HS-5 (cell line): ENCODE results near the gene ITPA.
"Not testable (repeated sequence)": the region's sequence is repeated elsewhere in the genome, so short reads cannot be mapped to it uniquely, and the experiment has no call there.

Experiments
- DNase-seq: peaks from one replicate; pipeline ENCODE4 v3.0.0-alpha.2; 2012; ENCODE audit warnings: low read depth

The ITPA gene

DNA sequence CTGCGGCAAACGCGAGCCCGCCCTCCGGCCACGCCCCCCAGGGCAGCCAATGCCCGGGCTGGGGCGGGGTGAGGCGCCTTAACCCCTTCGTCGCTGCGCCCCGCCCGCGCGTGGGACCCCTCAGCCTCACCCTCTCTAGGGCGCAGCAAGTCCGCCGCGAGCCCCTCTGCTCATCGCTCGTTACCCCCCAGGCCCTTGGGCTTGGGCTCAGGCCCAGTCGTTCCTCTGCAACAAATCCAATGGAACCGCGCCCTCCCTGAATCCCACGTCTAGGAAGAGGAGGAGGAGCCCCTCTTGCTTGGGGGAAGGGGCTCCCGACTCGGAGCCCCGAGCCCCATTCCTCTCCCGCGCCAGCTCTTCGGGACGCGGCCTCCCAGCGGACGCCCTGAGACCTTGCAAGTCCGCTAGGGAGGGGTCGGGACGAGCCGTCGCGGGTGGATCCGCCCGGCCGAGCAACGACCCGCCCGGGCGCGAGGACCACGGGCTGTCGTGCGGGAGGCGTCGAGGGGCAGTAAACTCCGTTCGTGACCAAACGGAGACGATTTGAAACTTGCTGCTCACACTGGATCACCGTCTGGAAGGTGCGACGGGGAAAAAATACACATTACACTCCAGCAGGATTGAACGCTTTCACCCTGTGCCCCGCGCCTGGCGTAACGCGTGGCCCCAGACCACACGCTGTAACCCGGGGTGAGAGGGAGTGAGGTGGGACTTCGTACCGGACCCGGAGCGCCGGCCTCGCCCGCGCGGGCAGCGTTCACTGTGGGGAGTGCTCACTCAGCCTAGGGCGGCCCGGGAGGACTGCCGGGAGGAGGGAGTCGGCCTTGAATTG is 35.5 kb upstream of the ITPA start:
- DNase-seq, result no peak

DNA sequence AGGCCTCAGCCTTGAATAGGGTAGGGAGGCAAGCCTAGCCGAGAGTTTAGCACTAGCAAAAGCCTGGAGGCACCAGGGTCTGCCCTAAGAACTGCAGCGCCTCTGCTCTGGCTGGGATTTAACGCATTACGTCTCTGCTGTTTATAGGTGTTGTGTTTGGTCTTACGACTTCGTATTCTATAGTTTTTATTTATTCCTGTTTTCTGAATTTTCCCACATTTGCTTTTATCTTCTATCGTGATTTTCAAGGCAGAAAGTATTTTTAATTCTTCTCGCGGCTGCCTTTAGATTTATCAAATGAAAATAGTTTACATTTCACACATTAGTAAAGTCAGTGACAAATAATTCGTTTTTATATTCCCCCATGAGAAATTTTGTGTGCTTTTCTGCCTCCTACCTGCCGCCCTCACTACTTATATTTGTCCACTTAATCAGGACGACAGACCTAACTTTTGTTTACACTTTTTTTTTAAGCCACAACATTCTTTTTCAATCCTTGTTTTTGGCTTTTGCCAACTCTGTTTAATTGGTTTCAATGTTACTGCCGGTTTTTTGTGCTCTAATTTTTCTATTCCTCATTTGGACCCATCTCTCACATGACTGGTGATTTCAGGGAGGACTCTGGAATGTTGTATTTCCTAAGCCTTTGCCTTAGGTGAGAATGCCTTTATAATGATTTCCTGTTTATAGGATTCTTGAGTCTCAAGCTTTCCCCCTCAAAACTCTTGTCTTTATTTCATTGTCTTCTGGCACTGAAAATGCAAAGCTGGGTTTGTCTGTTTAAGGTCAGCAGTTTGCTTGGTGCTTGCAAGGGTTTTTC is 34.6 kb upstream of the ITPA start:
- no peak for DNase-seq

DNA sequence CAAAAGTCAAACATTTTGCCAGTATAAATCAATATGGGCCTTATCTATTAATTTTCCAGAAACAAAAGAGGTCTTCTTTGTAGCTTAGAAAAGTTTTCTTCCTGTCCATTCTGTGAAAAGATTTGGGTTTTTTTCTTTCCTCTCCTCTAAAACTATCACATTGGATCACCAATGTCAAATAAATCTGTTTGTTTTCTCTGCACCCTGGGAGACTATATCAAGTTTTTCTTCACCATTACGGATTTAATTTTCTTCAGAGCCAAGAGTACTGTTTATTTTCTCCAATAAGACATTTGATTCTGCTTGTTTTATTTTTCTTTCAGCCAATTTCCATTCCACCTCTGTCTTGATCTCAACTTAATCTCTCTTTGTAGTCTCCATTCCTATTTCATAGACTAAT is 34.0 kb upstream of the ITPA start:
- DNase-seq, result no peak

DNA sequence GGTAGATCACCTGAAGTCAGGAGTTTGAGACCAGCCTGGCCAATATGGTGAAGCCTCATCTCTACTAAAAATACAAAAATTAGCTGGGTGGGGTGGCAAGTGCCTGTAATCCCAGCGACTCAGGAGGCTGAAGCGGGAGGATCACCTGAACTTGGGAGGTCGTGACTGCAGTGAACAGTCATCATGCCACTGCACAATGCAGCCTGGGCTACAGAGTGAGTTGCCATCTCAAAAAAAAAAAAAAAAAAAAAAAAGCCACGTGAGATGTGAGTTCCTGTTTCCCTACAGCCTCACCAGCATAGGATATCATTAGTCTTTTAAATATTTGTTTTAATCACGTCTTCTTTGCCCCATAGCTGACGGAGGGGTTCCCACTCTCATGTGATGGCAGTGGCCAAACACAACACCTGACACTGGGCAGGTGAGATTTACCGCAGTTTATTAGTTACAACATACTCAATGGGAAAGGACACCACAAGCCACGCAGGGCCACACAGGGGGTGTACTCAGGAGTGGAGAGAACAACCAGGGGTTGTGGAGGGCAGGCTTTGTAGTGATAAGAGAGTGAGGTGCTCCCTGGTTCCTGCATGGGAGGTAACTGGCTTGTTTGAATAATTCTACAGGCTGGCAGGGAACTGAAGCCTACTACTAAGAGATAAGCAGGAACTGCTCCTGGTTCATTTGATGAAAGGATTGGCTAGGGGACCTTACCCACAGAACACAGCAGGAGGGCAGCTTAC is 31.4 kb upstream of the ITPA start:
- no peak for DNase-seq

DNA sequence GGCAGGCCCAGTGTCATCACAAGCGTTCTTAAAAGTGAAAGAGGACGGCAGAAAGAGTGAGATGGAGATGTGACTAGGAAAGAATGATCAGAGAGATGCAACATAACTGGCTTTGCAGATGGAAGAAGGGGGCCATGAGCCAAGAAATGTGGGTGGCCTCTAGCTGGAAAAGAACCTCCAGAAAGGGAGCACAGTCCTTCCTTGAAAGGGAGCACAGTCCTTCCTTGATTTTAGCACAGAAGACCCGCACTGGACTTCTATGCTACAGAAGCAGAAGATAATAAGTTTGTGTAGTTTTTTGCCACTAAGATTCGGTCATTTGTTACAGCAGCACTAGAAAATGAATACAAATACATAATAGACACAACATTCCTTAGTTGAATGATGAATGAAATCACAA is 29.0 kb upstream of the ITPA start:
- DNase-seq, result no peak

DNA sequence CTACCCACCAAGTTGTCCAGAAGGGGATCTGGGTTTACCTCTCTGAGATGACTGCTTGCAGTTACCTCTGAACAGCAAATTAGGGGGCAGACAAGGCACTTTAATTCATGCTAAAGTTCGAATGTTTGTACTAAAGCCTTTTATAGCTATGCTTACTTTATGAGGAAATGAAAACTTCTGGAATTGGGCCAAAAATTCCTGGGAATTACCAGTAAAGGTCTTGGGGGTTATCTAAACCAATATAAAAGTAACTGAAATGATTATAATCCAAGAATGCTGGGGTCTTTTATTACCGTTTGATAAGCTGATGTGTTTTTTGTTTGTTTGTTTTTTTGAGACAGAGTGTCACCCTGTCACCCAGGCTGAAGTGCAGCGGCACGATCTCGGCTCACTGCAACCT is 28.0 kb upstream of the ITPA start:
- no peak for DNase-seq

DNA sequence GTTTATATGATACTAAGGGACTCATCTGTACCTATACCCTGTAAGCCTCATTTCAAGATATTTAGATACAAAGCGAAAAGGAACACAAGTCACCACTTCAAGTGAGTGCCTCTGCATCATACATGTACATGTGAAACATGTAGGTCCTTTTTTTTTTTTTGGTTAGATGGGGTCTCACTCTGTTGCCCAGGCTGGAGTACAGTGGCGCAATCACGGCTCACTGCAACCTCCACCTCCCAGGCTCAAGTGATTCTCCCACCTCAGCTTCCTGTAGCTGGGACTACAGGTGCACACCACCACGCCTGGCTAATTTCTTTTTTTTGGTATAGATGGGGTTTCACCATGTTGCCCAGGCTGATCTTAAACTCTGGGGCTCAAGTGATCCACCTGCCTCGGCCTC is 26.9 kb upstream of the ITPA start:
- not testable (repeated sequence) for DNase-seq

DNA sequence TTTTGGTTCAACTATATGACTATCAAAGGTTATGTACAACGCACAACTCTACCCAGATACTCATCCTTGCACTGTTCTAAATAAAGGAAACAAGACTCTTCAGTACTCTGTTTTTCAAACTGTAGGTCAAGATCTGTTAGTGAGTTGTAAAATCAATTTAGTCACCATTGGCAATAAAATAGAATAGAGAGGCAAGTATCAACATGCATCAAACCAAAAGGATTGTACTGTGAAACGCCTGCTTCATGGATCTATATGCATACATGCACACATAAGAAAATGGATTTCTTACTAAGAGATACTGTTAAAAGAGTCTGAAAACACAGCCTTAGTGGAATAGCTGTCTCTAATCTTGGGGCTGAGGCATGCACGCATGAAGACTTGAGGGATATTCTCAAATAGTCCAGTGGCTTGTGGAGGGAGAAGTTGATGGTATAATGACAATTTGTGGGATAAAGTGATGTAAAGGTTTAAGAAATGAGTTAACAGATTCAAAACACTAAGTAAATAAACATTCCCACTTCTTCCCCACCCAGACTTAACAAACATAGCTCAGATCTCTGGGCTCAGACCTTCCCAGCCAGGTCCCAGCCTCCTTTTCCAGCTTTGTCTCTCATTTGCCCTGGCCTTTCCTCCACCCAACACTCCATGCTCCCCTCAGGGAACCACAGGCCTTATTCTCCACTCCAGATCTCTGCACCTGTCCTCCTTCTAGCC is 25.2 kb upstream of the ITPA start:
- DNase-seq, result no peak

DNA sequence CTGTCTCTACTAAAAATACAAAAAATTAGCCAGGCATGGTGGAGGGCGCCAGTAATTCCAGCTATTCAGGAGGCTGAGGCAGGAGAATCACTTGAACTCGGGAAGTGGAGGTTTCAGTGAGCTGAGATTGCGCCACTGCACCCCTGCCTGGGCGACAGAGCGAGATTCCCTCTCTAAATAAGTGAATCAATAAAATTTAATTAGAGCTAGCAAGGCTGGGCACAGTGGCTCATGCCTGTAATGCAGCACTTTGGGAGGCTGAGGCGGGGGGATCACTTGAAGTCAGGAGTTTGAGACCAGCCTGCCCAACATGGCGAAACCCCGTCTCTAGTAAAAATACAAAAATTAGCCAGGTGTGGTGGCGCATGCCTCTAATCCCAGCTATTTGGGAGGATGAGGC is 21.4 kb upstream of the ITPA start:
- DNase-seq, result not testable (repeated sequence)

DNA sequence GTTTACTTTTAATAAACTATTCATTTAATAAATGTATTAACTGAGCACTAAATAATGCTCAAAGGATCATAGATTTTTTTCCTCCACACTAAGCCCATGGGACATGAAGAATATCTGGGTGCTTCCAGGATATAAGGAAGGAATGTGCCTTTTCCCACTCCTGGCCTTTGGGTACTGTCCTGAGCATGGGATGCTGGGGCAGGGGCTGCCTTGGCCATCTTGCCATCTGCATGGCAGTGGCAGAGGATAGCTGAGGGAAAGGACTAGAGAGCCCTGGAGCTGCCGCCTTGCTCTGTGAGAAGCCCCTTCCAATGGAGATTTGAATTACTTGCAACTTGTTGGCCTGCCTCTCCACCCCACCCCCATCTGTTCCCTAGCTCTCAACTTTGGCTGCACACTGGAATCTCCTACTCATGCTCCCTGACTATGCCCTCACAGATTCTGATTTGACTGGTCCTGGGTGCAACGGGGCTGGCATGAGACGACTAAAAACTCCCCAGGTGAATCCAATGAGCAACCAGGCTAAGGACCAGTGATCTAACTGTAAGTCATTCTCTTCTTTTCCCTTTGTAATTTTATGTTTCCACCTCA is 20.4 kb upstream of the ITPA start:
- no peak for DNase-seq

DNA sequence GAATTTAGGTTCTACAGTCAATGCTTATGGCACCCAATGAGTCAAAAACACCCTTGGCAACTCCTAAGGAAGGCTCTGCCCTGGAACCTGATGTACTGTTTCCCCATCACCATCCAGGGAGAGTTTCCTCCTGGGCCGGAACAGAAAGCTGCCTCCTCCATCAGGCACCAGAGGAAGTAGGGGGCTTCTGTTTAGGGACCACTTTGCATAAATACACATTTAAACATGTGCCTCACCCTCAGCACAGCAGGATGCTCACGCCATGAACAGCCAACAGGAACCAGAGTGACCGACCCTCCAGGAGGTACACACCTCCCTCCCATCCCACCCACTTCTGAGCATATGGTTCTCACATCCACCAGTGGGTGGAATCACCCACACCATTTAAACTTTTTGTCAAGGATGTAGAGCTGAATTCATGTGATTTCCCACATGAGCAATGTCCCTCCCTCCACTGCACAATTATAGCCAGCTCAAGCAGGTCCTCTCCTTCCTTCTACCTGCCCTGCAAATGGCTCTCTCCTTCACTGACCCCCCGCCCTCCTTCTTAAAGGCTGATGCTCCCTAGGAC is 19.7 kb upstream of the ITPA start:
- no peak for DNase-seq

DNA sequence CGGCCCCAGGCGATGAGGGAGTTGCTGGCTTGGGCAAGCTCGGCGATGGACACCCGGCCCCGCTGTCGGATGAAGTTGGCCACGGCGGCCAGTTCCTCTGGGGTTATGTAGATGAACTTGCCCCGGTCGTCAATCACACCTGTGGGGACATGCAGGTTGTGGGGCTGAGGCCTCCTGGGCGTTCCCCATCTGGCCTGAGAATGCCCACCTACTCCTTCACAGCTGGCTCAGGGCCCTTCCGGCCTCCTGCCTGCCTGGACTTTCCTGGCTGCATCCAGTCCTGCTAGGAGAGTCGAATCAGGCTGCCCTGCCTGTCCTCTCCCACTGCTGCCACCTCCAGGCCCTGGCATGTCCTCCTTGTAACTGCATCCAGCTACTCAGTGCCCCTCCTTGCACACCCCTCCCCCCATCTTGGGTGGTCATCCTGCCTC is 18.6 kb upstream of the ITPA start:
- no peak for DNase-seq

DNA sequence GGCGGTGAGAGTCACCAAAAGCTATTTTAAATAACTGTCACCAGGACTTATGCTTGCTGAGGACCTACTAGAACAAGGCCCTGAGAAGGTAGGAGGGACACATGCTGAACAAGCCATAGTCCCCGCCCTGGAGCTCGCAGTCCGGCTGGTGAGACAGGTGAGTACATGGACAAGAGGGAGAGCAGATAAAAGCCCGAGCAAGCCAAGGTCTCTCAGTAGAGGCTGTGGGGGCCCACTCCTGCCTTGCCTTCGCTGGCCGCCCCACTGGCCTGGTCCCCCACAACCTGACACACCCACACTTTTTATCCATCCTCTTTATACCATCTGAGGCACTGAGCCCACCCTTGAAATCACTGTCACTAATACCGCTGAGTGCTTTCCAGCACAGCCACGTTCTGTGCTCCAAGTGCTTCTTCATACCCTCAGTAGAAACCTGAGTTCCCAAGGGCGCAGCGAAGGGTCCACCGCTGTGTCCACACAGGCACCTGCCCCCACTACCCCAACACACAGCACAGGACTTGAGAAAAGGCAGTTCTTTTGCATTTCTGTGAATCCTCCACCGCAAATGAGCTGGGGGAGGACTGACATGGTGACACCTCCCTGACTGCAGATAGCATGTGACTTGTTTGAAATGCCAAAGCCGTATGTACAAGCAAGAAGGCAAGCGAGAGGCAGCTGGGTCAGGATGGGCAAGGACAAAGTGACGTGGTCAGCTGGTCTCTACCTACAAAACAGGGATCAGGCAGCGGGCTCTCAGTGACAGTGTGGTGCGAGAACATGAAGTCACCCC is 16.9 kb upstream of the ITPA start:
- DNase-seq, result no peak

DNA sequence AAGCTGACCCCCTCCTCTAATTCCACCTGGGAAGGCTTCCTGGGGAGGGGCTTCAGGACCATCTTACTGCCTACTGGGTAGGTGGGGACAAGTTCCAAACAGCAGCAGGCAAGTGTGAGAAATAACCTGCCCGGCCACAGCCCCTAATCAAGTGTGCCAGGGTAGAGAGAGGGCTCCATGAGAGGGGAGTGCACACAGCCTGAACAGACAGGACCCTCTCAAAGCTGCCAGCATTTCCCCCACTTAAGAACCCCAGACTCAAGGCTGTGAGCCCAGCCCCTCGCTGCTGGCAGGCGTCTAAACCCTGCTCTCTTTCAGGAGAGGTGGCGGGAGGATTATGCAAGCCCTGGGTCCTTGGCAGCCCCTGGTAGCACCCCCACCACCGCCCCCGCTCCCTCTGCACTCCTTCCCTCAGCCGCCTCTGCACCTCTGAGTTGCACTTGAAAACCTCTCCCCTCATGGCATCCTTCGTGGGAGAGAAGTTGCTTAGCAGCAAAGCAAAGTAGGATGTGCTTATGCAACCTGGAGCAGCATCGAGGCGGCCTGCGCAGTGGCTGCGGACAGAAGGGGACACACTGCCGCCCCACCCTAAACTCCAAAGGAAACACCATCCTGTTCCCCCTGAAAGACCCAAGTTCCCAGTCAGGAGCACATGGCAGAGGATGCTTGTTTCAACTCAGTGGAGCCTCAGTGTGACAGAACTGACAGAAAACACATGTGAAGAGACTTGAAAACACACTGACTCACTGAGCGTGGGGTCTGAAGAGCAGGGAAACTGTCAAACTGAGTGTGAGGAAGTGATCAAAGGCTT is 15.3 kb upstream of the ITPA start:
- no peak for DNase-seq

DNA sequence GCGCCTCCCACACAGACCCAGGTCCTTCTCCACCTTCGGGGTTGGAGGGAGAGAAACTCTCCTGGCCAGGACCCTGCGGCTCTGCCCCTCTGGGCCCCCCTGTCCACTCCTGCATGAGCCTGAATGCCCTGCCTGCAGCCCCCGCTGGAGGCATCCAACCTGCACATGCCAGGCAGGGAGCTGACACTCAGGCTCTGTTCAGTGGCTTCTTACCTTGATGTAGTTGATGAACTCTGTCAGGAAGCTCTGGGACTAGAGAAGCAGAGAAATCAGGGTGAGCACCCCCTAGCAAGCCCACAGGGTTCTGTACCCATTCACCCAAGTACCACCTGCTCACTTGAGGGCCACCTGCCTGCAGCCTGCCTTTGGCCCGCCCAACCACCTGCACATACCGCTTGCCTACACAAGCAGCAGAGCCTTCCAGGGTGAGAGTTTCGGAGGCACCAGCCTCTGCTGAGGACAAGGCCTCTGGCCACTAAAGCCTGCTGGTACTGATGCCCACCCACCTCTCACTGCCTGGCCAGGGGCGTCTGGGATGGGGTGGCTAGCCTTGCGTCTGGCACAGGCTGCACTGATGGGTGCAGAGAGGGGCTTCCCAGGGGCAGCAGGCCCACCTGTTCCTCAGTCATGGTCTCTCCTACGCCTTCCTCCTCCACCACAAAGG is 14.5 kb upstream of the ITPA start:
- DNase-seq, result no peak

DNA sequence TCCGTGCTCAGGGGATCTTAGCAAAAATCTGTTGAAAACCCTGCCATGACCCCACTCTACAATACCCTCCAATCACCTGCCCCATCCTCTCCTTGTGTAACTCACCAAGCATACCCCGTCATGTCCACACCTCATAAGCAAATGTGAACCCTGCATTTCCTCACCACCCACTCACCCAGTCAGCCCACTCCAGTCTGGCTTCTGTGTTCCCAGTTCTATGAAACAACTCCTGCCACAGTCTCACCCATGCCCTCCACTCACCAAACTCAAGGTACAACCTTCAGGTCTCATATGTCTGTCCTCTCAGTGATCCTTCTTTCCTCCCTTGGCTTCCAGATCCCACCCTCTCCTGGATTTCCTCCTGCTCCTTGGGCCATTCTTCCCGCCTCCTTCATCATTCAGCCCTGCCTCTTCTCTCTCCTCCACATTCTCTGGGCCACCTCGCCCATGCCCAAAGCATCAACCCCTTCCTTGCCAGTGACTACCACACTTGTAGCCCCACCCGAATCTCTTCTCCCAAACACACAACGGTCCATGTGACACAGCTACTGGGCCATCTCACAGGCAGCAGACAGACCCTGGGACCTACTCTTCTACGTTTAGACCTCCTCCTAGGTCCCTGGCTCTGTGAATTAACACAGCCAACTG is 13.6 kb upstream of the ITPA start:
- DNase-seq, result no peak

DNA sequence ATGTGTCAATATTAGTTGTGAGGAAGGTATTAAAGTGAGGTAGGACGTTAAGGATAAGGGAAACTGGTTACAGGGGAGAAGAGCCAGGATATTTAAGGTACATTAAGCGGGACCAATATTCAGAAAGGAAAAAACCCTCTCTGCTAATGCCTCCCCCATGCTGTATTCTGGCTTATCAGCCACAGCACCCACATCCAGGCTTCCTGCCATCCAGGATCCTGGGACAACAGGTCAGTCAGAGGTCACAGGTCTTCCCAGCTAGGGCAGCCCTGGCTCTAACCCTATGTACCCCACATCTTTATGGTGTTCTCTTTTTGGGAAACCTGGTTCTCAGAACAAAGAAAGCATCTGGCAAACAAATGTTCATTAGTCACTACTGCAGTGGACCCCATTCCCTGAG is 10.1 kb upstream of the ITPA start:
- no peak for DNase-seq

DNA sequence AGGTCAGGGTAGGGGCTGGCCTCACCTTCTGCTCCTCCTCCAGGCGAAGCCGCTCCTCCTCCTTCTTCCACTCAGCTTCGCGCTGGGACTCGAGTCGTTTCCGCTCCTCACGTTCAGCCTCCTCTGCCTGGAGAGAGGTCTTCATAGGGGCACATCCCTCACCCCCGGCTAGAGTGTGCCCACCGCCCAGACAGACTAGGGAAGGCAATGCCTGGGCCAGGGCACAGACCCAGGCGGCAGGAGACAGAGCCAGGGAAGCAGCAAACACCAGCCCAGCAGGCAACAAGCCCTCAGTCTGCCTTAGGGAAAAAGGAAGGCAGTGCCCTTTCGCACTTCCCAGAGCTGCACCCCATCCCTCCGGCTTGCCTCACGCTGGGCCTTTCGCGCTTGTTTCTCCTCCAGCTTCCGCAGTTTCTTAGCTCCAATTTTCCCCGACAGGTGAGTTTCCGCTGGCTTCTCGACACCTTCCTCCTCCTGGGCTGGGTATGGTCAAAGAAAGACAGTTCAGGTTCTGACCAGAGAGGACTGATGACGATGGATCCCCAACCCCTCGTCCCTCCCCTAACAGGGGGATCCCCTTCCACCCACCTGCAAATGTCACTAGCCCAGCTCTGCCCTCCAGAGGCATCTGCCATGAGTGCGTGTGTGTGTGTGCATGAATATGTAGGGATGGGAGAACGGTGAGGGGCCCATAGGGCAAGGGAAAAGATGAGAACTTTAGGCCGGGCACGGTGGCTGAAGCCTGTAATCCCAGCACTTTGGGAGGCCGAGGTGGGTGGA is 9.1 kb upstream of the ITPA start:
- no peak for DNase-seq
